Stimulated activated CD4-positive, alpha-beta T cell treated with anti-CD3 and anti-CD28 coated beads, Interleukin-1b, Interleukin-23, amount 100 ng/mL, for 24 hours (primary cell): ENCODE results near the gene SERTAD1.

Experiments
- DNase-seq, 4 experiments: peaks; one replicate each; pipeline ENCODE4 v3.0.0-alpha.2; 2020; ENCODE audit warnings: low read depth in 4 of 4, low spot score in 1 of 4

The SERTAD1 gene

DNA sequence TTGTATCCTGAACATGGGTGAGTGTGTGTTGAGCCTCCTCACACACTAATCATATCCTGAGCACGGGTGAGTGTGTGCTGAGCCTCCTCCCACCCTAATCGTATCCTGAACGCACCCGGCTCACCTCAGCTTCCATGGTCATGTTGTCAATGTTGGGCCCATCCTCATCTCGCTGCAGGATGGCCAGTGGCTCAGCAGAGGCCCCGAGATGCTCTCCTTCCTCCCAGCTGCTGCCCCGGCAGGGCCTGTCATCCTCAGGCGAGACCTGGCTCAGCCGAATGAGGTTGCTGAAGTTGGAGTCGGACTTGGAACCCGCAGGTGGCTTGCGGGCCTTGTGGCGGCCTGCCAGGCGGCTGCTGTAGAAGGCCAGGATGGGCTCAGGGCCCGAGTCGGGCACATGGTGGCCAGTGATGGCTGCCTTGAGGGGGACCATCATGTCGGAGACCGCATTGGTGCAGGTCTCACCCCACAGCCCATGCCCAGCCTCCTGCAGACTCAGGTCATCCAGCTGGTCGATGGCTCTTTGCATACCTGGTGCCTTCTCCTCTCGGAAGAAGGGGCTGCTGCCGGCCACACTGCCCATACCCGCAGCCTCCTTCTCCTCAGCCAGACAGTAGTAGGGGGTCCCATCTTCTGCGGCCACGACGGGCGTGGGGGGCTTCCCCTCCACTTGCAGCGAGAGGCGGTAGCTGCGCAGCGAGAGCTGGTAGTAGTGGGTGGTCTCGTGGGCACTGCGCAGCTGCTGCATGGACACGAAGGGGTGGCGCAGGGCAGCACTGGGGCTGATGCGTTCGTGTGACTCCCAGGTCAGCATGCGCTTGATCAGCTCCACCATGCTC is 45.4 kb downstream of the SERTAD1 start:
- no peak for DNase-seq

DNA sequence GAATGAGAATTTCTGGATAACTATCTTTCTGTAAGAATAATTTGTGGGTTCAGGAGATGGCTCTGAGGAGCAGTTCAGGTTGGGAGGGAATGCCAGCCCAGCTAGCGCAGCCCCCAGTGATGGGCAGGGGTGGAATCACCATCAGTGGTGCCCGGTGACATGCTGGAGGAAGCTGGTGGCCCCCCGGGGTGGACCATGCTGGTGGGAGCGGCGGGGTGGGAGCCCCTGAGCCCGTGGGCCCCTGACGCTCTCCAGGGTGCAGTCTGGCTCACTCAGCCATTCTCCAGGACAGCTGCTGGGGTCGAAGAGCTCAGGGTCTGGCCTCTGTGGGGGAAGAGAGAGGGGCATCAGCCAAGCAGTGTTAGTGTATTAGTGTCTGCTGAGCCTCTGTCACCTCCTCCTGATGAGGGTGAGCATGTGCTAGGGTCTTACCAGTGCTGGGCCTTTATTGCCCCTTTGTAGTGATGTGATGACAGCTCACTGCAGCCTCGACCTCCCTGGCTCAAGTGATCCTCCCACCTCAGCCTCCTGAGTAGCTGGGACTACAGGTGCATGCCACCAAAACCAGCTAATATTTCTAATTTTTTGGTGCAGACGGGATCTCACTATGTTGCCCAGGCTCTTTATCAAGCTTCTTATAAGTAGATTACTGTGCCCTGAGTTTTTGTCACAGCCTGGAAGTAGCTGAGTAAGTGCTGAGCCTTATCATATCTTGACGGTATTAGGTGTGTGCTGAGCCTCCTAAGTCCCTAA is 46.2 kb downstream of the SERTAD1 start:
- DNase-seq: no peak

DNA sequence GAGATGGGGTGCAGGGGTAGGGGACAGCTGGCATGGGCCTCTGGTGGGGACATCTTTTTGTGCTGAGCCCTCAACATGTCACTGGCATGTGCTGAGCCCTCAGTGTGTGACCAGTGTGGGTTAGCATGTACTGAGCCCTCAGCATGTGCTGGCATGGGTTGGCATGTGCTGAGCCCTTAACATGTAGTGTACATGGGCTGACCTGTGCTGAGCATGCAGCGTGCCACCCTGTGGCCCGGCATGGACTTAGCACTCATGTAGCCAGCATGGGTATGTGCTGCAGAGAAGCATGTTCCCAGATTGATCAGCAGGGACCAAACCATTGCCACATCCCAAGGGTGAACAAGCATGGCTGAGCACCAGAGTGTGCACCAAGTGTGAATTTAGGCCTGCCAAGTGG is 47.3 kb downstream of the SERTAD1 start:
- no peak for DNase-seq

DNA sequence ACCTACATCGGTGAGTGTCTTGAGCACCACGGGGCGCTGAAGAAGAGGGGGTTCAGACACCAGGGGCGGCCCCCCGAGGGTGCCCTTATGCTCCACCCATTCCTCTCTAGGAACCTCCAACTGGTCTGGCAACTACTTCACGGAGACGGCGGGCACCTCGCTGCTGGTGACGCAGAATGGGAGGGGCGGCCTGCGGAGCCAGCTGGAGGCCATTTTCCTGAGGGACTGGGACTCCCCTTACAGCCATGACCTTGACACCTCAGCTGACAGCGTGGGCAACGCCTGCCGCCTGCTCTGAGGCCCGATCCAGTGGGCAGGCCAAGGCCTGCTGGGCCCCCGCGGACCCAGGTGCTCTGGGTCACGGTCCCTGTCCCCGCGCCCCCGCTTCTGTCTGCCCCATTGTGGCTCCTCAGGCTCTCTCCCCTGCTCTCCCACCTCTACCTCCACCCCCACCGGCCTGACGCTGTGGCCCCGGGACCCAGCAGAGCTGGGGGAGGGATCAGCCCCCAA is 47.9 kb downstream of the SERTAD1 start:
- no peak for DNase-seq

DNA sequence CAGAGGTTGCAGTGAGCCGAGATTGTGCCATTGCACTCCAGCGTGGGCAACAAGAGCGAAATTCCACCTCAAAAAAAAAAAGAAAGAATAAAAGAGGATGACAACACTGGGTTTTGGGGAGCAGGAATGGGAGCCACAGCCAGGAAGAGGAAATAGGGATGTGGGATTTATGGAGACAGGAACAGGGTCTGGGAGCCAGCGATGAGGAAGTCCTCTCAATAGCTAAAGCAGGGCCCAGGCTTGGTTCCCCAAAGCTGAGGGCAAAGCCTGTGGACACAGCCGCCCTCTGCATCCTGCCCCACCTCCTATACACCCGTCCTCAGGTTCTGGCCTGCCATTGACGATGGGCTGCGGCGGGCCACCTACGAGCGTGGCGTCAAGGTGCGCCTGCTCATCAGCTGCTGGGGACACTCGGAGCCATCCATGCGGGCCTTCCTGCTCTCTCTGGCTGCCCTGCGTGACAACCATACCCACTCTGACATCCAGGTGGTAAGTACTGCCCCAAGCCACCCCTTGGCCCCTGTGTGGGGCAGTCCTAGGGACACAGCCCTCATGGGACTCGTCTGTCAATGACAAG is 49.4 kb downstream of the SERTAD1 start:
- DNase-seq: no peak

DNA sequence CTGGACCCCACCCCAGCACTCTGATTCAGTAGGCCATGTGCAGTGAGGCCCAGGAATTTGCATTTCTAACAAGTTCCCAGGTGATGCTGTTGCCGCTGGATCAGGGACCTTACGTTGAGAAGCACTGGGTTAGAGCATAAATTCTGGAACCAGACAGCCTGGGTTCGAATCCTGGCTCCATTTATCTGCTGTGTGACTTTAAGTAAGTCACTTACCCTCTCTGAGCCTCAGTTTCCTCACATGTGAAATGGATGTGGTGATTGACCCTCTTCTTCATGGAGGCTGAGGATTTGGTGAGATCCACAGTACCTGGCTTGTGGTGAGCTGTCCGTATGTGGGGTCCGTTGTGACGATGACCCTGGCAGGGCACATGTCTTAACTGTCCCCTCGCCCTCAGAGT is 51.7 kb downstream of the SERTAD1 start:
- no peak for DNase-seq

DNA sequence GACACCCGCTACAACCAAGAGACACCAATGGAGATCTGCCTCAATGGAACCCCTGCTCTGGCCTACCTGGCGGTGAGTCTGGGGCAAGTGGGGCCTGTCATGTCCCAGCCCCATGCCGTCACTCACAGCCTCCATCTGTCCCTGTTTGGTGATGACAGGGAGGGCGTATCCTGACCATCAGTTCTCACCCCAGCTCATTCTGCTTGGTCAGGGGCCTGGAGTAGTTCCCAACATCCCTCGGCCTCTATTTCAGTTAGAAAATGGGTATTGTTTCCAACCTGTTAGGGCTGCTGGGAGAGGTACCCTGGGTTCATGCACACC is 54.0 kb downstream of the SERTAD1 start:
- DNase-seq: no peak
